ENCODE data around the gene SPSB1. TPM values are rescaled to one million over a fixed set of nuclear protein-coding genes. Genes with fewer than 3 reads are reported as not detected.

Gene SPSB1
- total RNA-seq, 4 donors from 2014 or later = 30.5 to 65.0 (median 36.2) TPM

DNA sequence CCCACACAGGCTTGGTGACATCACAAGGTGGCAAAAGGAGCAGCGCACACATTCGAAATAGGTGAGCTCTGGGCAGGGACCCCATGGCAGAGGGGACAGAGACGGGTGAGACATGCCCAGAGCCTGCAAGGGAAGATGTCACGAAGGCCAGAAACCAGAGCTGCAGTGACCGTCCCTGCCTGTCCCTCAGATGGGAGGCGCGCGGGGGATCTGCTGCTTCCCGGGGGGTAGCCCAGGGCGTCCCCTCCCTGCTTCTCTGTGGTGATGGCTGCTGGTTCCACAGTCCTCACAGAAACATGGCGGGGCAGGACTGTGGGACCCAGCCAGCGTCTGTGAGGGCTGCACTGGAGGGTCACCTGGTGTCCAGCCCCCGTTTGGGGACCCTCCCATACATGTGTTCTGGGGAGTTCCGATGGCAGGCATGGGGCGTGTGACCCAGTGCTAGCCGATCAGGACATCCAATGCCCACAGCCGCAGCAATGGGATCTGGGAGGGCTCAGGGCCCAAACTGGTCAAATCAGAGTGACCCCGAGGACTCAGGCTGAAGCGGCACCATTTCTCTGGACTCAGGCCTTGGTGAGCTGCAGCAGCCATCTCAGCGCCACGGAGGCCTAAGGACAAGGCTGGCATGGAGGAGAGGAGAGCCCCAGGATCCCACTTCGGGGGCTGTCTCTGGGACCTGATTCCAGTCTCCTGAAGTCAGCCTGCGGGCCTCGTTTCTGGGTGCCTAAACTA lies 20.7 kb upstream of the SPSB1 start:
- Histone ChIP-seq H3K27me3 (no peaks in the 10 kb centered on the region), H3K4me1 (peaks cover 10 to 12% of the 10 kb centered on the region in 2 donors), H3K27ac (no peak overlapping the region), H3K36me3 (no peaks in the 10 kb centered on the region), H3K9me3 (no peaks in the 10 kb centered on the region), H3K4me3 (replicated peaks in 1 of 3) (no peak overlapping the region)
- intact Hi-C loops (cut with DNase I) = no loop called here
- 91 to 98% methylated on average over 12 to 20 of the region's 24 CpGs for WGBS, 2 donors
- TF ChIP-seq, protein P1, sequence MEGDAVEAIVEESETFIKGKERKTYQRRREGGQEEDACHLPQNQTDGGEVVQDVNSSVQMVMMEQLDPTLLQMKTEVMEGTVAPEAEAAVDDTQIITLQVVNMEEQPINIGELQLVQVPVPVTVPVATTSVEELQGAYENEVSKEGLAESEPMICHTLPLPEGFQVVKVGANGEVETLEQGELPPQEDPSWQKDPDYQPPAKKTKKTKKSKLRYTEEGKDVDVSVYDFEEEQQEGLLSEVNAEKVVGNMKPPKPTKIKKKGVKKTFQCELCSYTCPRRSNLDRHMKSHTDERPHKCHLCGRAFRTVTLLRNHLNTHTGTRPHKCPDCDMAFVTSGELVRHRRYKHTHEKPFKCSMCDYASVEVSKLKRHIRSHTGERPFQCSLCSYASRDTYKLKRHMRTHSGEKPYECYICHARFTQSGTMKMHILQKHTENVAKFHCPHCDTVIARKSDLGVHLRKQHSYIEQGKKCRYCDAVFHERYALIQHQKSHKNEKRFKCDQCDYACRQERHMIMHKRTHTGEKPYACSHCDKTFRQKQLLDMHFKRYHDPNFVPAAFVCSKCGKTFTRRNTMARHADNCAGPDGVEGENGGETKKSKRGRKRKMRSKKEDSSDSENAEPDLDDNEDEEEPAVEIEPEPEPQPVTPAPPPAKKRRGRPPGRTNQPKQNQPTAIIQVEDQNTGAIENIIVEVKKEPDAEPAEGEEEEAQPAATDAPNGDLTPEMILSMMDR (IDR thresholded peaks at IDR 0.05) = no peak
- TF ChIP-seq POLR2A (IDR thresholded peaks at IDR 0.05) = no peak
- DNase-seq = no peak

DNA sequence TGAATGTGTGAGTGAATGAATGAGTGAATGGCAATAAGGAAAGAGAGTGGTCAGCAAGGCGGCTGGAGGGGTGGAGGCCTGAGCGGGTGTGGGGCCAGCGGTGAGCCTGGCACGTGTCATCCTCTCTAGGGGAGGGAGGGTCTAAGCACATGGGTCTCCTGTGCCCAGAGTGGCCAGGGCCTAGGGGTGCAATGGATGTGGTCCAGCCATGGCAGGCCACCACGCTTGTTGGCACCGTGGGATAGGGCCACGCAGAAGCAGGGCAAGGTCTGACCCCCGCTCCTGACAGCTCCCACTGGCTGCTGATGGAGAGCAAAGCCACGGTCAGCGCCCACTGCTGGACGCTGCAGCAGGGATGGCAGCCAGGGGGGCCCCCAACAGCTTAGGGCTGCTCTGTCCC lies 19.5 kb upstream of the SPSB1 start:
- Histone ChIP-seq H3K27ac (no peak overlapping the region), H3K9me3 (no peaks in the 10 kb centered on the region), H3K4me3 (replicated peaks in 1 of 3) (no peak overlapping the region), H3K4me1 (peaks cover 10 to 12% of the 10 kb centered on the region in 2 donors), H3K36me3 (no peaks in the 10 kb centered on the region), H3K27me3 (no peaks in the 10 kb centered on the region)
- TF ChIP-seq, protein P1 (IDR thresholded peaks at IDR 0.05) = no peak
- no peak for TF ChIP-seq POLR2A (IDR thresholded peaks at IDR 0.05)
- intact Hi-C loops (cut with DNase I) = no loop called here
- no peak for DNase-seq
- WGBS, 2 donors = 74 to 92% methylated on average over 7 to 11 of the region's 11 CpGs

DNA sequence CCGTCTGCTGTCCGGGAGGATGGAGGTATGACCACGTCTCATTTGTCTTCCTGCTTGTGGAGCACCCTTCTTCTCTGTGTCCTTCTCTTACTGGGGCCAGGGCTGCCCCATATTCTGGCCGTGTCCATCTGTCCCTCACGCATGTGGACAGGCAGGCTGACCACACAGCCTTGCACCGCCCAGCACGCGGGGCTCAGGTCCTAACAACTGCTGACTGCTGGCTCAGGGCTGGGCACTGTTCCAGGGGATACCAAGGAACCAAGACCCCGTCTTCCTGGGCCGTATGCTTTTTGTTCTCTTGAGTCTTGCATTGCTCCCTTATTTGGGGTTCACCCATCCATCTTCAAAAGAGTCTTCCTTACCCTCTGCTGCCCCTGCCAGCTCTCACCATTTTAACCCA lies 17.5 kb upstream of the SPSB1 start:
- intact Hi-C loops (cut with DNase I) = no loop called here
- Histone ChIP-seq H3K9me3 (no peaks in the 10 kb centered on the region), H3K4me1 (peaks cover 8 to 15% of the 10 kb centered on the region in 2 donors), H3K4me3 (replicated peaks in 1 of 3) (no peak overlapping the region), H3K27me3 (no peaks in the 10 kb centered on the region), H3K36me3 (no peaks in the 10 kb centered on the region), H3K27ac (no peak overlapping the region)
- TF ChIP-seq, protein P1 (IDR thresholded peaks at IDR 0.05) = no peak
- TF ChIP-seq POLR2A (IDR thresholded peaks at IDR 0.05) = no peak
- no peak for DNase-seq
- WGBS, 2 donors = 76 to 88% methylated on average over 10 of the region's 10 CpGs

DNA sequence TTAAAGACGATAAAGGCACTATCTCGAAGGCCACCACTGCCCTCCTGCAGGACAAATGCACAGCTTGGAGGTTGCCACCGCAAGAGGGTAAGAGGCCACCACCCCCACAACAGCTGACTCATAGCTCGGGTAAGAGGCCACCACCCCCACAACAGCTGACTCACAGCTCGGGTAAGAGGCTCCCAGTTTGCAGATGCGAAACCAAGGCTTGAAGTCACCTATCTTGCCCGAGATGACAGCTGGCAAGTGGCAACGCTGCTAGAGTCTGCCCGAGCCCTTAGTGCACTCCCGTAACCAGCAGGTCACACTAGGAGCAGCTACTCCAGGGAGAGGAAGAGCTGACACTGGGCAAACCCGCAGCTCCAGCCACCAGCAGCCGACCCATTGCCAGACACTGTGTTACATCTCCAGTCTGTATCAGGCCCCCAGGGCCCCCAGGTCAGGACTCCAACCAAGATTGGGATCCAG lies 17.1 kb upstream of the SPSB1 start:
- peaks cover 6 to 14% of the 10 kb centered on the region in 2 donors for H3K4me1 ChIP-seq
- intact Hi-C loops (cut with DNase I) = no loop called here
- WGBS, 2 donors = 71 to 76% methylated on average over 6 to 9 of the region's 12 CpGs
- H3K4me3 ChIP-seq (replicated peaks in 1 of 3) = no peak overlapping the region
- H3K27ac ChIP-seq = no peak overlapping the region
- H3K36me3 ChIP-seq = no peaks in the 10 kb centered on the region
- DNase-seq = peak; percentile 28 to 34
- H3K9me3 ChIP-seq = no peaks in the 10 kb centered on the region
- no peaks in the 10 kb centered on the region for H3K27me3 ChIP-seq
- TF ChIP-seq, protein P1 (IDR thresholded peaks at IDR 0.05) = no peak
- no peak for TF ChIP-seq POLR2A (IDR thresholded peaks at IDR 0.05)

DNA sequence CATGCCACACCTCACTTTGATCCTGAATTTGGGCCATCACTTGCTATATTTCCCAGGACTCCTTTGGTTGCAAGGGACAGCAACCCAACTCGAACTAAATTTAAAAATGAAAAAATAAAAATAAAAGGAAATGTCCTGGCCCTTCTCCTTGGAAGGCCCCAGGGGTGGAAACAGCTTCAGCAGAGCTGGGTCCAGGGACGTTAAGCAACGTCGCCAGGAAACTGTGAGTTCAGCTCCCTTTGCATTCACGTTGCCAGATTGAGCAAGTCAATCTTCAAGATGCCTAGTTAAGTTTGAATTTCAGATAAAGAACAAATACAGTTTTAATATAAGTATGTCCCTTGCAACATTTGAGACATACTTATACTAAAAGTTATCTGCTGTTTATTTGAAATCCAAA lies 14.6 kb upstream of the SPSB1 start:
- WGBS, 2 donors = 67 to 75% methylated on average over 5 of the region's 5 CpGs
- TF ChIP-seq, protein P1 (IDR thresholded peaks at IDR 0.05) = no peak

More for the DNA sequence above, 14.6 kb upstream of the SPSB1 start:
- DNase-seq = no peak
- H3K9me3 ChIP-seq = no peaks in the 10 kb centered on the region
- H3K4me1 ChIP-seq = peaks cover 8 to 33% of the 10 kb centered on the region in 2 donors
- intact Hi-C loops (cut with DNase I) = no loop called here
- H3K36me3 ChIP-seq = no peaks in the 10 kb centered on the region
- no peaks in the 10 kb centered on the region for H3K27me3 ChIP-seq
- no peak overlapping the region for H3K27ac ChIP-seq
- no peak overlapping the region for H3K4me3 ChIP-seq (replicated peaks in 1 of 3)

Measured in thyroid gland (tissue), 4 donors.